OCI-LY7 (cell line): ENCODE data around the gene HES1.

Experiments used
- CTCF ChIP-seq: fragments of 200-600 bp; sonication (generic); conservative IDR thresholded peaks from 2 replicates; pipeline ENCODE4 v1.5.1; 2014; ENCODE audit warnings: mild to moderate bottlenecking, antibody characterized with exemption, low read length, moderate library complexity, mixed read lengths
- EZH2phosphoT487 ChIP-seq: fragments of 200-600 bp; sonication (generic); IDR thresholded peaks from 2 replicates; pipeline ENCODE4 v1.6.1; 2018; ENCODE audit warnings: low read depth, borderline replicate concordance, mild to moderate bottlenecking, mixed run types, antibody characterized with exemption, low read length, moderate library complexity, mixed read lengths

GRCh38 chr3:194107107-194107506, 28.8 kb upstream of the HES1 start:
- TF ChIP-seq CTCF = no peak
- no peak for TF ChIP-seq EZH2phosphoT487
